ENCODE results near the gene KATNAL1. TPM values are rescaled to one million over a fixed set of nuclear protein-coding genes. Genes with fewer than 3 reads are reported as not detected.

Gene KATNAL1
- total RNA-seq, 4 donors from 2014 or later = 4.4 to 9.8 (median 6.7) TPM

DNA sequence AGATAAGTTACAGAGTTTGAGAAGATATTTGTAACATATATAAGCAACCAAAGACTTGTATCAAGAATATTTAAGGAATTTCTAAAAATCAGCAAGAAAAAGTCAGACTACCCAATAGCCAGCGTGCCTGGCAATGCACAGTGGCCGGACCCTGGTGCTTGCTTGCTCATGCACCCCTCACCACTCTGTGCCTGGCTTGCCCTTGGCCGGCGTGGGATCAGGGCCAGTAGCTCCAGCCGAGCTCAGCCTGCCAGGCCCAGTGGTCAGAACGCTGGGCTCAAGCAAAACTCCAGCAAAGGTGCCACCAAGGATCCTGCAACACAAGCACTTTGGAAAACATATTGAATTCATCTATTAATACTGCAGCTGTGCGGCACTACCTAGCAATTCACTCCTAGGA lies 95.1 kb downstream of the KATNAL1 start:
- WGBS, 2 donors (ENCODE audit: low coverage in 1 of 2) = 87 to 94% methylated on average over 4 to 7 of the region's 7 CpGs
- H3K36me3 ChIP-seq = peaks cover 0 to 3% (median 0%) of the 10 kb centered on the region in 4 donors
- no peak overlapping the region for H3K4me3 ChIP-seq
- TF ChIP-seq POLR2A (IDR thresholded peaks at IDR 0.05) = no peak
- in situ Hi-C loops (cut with MboI; ENCODE audit: low pct_ligation_motif_present in 1 of 4, low pct_unique_long_range_greater_than_20kb in 1 of 4, low sequenced_read_pairs in 3 of 4) (no loop called here), intact Hi-C loops (cut with DNase I; ENCODE audit: low total_unique reads) (no loop called here)
- no peak overlapping the region for H3K27ac ChIP-seq
- H3K27me3 ChIP-seq = no peaks in the 10 kb centered on the region
- H3K4me1 ChIP-seq = no peaks in the 10 kb centered on the region
- no peaks in the 10 kb centered on the region for H3K9me3 ChIP-seq
- DNase-seq = no peak

DNA sequence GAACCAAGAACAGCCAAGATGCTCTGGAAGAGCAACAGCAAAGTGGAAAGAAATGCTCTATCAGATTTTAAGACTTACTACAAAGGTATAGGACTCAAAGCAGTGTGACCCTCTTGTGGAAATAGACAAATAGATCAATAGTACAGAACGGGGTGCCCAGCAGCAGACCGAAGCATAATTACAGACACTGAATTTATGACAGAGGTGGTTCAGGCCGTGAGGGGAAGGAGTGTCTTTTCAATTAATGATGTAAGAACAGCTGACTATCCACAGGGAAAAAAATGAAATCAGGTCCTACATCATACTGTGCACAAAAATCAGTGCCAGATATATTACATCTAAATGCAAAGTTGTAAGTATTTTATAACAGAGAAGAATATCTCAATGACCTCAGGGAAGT lies 95.6 kb downstream of the KATNAL1 start:
- TF ChIP-seq, protein P1, sequence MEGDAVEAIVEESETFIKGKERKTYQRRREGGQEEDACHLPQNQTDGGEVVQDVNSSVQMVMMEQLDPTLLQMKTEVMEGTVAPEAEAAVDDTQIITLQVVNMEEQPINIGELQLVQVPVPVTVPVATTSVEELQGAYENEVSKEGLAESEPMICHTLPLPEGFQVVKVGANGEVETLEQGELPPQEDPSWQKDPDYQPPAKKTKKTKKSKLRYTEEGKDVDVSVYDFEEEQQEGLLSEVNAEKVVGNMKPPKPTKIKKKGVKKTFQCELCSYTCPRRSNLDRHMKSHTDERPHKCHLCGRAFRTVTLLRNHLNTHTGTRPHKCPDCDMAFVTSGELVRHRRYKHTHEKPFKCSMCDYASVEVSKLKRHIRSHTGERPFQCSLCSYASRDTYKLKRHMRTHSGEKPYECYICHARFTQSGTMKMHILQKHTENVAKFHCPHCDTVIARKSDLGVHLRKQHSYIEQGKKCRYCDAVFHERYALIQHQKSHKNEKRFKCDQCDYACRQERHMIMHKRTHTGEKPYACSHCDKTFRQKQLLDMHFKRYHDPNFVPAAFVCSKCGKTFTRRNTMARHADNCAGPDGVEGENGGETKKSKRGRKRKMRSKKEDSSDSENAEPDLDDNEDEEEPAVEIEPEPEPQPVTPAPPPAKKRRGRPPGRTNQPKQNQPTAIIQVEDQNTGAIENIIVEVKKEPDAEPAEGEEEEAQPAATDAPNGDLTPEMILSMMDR (IDR thresholded peaks at IDR 0.05) = no peak
- Histone ChIP-seq H3K9me3 (no peaks in the 10 kb centered on the region), H3K36me3 (peaks cover 0 to 3% (median 0%) of the 10 kb centered on the region in 4 donors), H3K27me3 (no peaks in the 10 kb centered on the region), H3K4me1 (no peaks in the 10 kb centered on the region), H3K4me3 (no peak overlapping the region), H3K27ac (no peak overlapping the region)
- no peak for DNase-seq
- intact Hi-C loops (cut with DNase I; ENCODE audit: low total_unique reads) = no loop called here
- in situ Hi-C loops (cut with MboI; ENCODE audit: low pct_ligation_motif_present in 1 of 4, low pct_unique_long_range_greater_than_20kb in 1 of 4, low sequenced_read_pairs in 3 of 4) = no loop called here
- WGBS, 2 donors (ENCODE audit: low coverage in 1 of 2) = 64 to 86% methylated on average over 2 to 3 of the region's 3 CpGs

DNA sequence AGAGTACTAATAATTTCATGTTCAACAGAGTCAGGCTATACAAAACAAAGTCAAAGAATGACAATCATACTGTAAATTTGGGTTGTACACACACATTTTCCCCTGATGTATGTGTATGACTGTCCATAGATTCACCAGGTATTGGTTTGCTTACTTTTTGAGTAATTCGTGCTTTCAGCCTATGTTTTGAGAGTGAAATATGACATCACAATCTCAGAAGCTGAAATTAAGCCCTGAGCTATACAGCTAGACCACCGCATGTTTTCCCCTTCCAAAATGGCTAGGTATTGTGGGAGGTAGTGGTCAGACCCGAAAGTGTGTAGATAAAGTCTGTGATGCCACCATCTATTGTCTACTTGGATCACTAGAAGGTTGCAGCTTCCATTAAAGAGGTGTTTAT lies 102.8 kb downstream of the KATNAL1 start:
- intact Hi-C loops (cut with DNase I; ENCODE audit: low total_unique reads) (no loop called here), in situ Hi-C loops (cut with MboI; ENCODE audit: low pct_ligation_motif_present in 1 of 4, low pct_unique_long_range_greater_than_20kb in 1 of 4, low sequenced_read_pairs in 3 of 4) (no loop called here)
- H3K9me3 ChIP-seq = no peaks in the 10 kb centered on the region
- DNase-seq = no peak
- no peaks in the 10 kb centered on the region for H3K27me3 ChIP-seq
- H3K4me1 ChIP-seq = no peaks in the 10 kb centered on the region
- H3K27ac ChIP-seq = no peak overlapping the region
- no peak overlapping the region for H3K4me3 ChIP-seq
- TF ChIP-seq POLR2AphosphoS5 (IDR thresholded peaks at IDR 0.05) (no peak), EP300 (IDR thresholded peaks at IDR 0.05; ENCODE audit: low read depth) (no peak), POLR2A (IDR thresholded peaks at IDR 0.05) (no peak)
- TF ChIP-seq, protein P1 (IDR thresholded peaks at IDR 0.05) = no peak
- no peaks in the 10 kb centered on the region for H3K36me3 ChIP-seq
- WGBS, 2 donors (ENCODE audit: low coverage in 1 of 2) = 84% methylated on average over 3 of the region's 3 CpGs; no CpG with 5 or more reads in 1 of the 2 donors

DNA sequence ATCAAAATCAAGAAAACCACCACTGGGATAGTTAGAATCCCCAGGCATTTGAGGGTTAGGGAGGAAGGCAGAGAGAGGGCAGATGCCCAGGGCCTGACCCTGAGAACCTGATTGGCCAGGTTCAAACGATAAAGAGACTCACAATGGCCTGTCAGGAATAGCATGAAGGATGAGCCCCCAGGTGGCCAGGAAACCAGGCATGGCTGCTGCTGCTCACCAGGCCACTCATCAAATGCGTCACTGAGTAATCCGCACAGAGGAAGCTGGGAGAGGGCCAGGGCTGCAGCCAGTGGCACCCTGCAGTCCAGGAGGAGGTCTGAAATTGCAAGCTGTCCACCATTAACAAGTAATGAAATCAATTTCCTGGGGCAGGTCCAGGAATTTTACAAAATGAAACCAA lies 111.3 kb downstream of the KATNAL1 start:
- in situ Hi-C loops (cut with MboI; ENCODE audit: low pct_ligation_motif_present in 1 of 4, low pct_unique_long_range_greater_than_20kb in 1 of 4, low sequenced_read_pairs in 3 of 4) (no loop called here), intact Hi-C loops (cut with DNase I; ENCODE audit: low total_unique reads) (no loop called here)
- WGBS, 2 donors (ENCODE audit: low coverage in 1 of 2) = 78 to 86% methylated on average over 3 of the region's 3 CpGs
- Histone ChIP-seq H3K4me1 (no peaks in the 10 kb centered on the region), H3K36me3 (no peaks in the 10 kb centered on the region), H3K9me3 (no peaks in the 10 kb centered on the region), H3K27me3 (no peaks in the 10 kb centered on the region), H3K4me3 (no peak overlapping the region), H3K27ac (no peak overlapping the region)
- DNase-seq = no peak
- no peak for TF ChIP-seq POLR2AphosphoS5 (IDR thresholded peaks at IDR 0.05)
- TF ChIP-seq, protein P1 (IDR thresholded peaks at IDR 0.05) = no peak
- TF ChIP-seq EP300 (IDR thresholded peaks at IDR 0.05; ENCODE audit: low read depth) = no peak
- TF ChIP-seq POLR2A (IDR thresholded peaks at IDR 0.05) = no peak

DNA sequence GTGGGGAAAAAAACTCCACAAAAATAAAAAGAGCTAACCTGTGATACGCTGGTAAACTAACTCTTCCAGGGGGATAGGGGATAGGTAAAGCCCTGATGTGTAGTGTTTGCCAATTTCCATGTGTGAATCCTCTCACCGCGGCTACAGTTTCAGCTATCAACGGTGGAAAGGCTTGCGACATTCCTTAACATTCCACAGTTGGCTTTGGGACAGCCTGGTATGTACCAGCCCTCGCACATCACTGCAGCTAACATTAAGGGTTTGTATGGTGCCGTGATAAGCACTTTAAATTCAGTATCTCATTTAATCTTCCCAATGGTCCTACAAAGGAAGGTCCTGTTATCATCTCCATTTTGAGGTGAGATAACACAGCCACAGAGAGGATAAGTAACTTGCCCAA lies 112.4 kb downstream of the KATNAL1 start:
- Histone ChIP-seq H3K27me3 (no peaks in the 10 kb centered on the region), H3K4me1 (no peaks in the 10 kb centered on the region), H3K27ac (no peak overlapping the region), H3K4me3 (no peak overlapping the region), H3K36me3 (no peaks in the 10 kb centered on the region), H3K9me3 (no peaks in the 10 kb centered on the region)
- DNase-seq = no peak
- in situ Hi-C loops (cut with MboI; ENCODE audit: low pct_ligation_motif_present in 1 of 4, low pct_unique_long_range_greater_than_20kb in 1 of 4, low sequenced_read_pairs in 3 of 4) (no loop called here), intact Hi-C loops (cut with DNase I; ENCODE audit: low total_unique reads) (no loop called here)
- WGBS, 2 donors (ENCODE audit: low coverage in 1 of 2) = 85 to 92% methylated on average over 4 to 7 of the region's 7 CpGs
- no peak for TF ChIP-seq POLR2A (IDR thresholded peaks at IDR 0.05)

Measured in transverse colon (tissue), 4 donors.